T-helper 1 cell (primary cell): ENCODE results near the gene NGB.

ENCODE experiments used
- DNase-seq, 5 donors: peaks; one replicate each; pipeline ENCODE4 v3.0.0-alpha.2; 2012 to 2020

NGB gene

GRCh38 chr14:77260631-77261030, 10.4 kb downstream of the NGB start:
- DNase-seq: no peak

GRCh38 chr14:77260199-77260598, 10.8 kb downstream of the NGB start:
- no peak for DNase-seq

- no peak for DNase-seq
Observed at GRCh38 chr14:77259025-77259715, 11.8 kb downstream of the NGB start.

GRCh38 chr14:77258566-77258965, 12.4 kb downstream of the NGB start:
- DNase-seq: no peak

GRCh38 chr14:77257700-77258099, 13.3 kb downstream of the NGB start:
- no peak for DNase-seq

GRCh38 chr14:77256694-77257093, 14.3 kb downstream of the NGB start:
- DNase-seq: no peak

GRCh38 chr14:77253333-77254190, 17.4 kb downstream of the NGB start:
- no peak for DNase-seq

- DNase-seq: no peak
Observed at GRCh38 chr14:77251870-77252269, 19.1 kb downstream of the NGB start.

- no peak for DNase-seq
Observed at GRCh38 chr14:77250927-77251326, 20.1 kb downstream of the NGB start.

GRCh38 chr14:77249286-77249685, 21.7 kb downstream of the NGB start:
- no peak for DNase-seq

GRCh38 chr14:77248666-77249065, 22.3 kb downstream of the NGB start:
- DNase-seq: no peak

- DNase-seq: no peak
Observed at GRCh38 chr14:77246784-77247183, 24.2 kb downstream of the NGB start.

- DNase-seq: no peak
Observed at GRCh38 chr14:77245820-77246219, 25.2 kb downstream of the NGB start.

GRCh38 chr14:77243853-77244252, 27.2 kb downstream of the NGB start:
- no peak for DNase-seq

GRCh38 chr14:77242752-77243151, 28.3 kb downstream of the NGB start:
- no peak for DNase-seq

GRCh38 chr14:77241955-77242354, 29.1 kb downstream of the NGB start:
- DNase-seq: no peak

- no peak for DNase-seq
Observed at GRCh38 chr14:77240336-77240915, 30.6 kb downstream of the NGB start.

- no peak for DNase-seq
Observed at GRCh38 chr14:77239412-77239811, 31.6 kb downstream of the NGB start.

- no peak for DNase-seq
Observed at GRCh38 chr14:77238996-77239395, 32.0 kb downstream of the NGB start.

- DNase-seq: no peak
Observed at GRCh38 chr14:77238356-77238755, 32.6 kb downstream of the NGB start.

- no peak for DNase-seq
Observed at GRCh38 chr14:77236814-77237213, 34.2 kb downstream of the NGB start.

GRCh38 chr14:77231721-77232120, 39.3 kb downstream of the NGB start:
- DNase-seq: no peak

GRCh38 chr14:77230914-77231313, 40.1 kb downstream of the NGB start:
- DNase-seq: no peak

GRCh38 chr14:77228056-77228455, 43.0 kb downstream of the NGB start:
- no peak for DNase-seq
